Measurements from ENCODE around the gene TSEN54.
"Not testable (repeated sequence)": the region's sequence is repeated elsewhere in the genome, so short reads cannot be mapped to it uniquely, and the experiment has no call there.

Gene TSEN54

DNA sequence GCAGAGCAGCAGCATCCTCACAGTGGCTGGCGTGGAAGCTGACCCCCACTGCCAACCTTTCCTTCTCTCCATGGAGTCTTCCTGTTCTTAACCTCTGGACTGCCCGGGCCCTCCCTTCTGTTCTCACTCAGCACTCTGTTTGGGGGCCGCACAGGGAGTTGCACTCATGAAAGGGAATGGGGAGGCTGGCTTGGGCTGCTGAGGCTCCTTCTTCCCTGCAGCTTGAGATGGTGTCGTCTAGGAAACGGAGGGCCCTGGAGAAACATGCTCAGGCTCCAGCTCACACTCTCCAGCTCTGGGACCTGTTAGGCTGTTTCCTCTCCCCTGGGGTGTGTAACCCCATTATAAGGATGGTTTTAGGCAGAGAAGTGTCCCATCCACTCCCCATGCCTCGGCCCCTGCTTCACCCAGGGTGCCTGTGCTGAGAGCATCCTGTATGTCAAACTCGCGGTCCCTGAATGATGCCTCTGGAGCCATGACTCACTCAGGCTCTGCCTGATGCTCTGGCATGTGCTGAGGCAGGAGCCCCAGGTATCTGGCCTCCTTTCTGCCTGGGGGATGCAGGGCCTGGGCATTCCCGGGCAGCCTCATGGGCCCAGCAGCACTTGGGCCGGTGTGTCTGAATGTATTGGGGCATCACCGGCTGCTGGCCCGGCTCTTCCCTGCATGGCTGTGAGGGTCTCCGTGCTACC is 41.0 kb upstream of the TSEN54 start:
- Histone ChIP-seq H3K9me3 (ENCODE audit: control extremely low read depth in 1 of 5, control insufficient read depth in 4 of 5, insufficient read depth in 2 of 5, low read depth in 1 of 5, low read length in 4 of 5) (no peaks in the 10 kb centered on the region), H3K27ac (ENCODE audit: insufficient read depth in 1 of 2, low read depth in 1 of 2, low read length in 2 of 2, poor library complexity in 1 of 2, severe bottlenecking in 2 of 2) (no peak overlapping the region), H3K27me3 (replicated peaks in 2 of 5; ENCODE audit: control insufficient read depth in 4 of 5, insufficient read depth in 5 of 5, low read length in 4 of 5) (no peaks in the 10 kb centered on the region), H3K4me3 (ENCODE audit: control insufficient read depth in 1 of 7, extremely low read depth in 1 of 7, insufficient read depth in 4 of 7, low read depth in 2 of 7, low read length in 6 of 7) (no peak overlapping the region), H3K36me3 (ENCODE audit: control insufficient read depth in 4 of 4, insufficient read depth in 4 of 4, low read length in 3 of 4) (peaks cover 5 to 47% (median 36%) of the 10 kb centered on the region in 4 experiments), H3K4me1 (ENCODE audit: control extremely low read depth in 1 of 4, control insufficient read depth in 4 of 4, insufficient read depth in 4 of 4, low read length in 3 of 4) (no peaks in the 10 kb centered on the region)
- ChIA-PET POLR2A (no interaction called here), CTCF (interaction anchor here (1.0 to 2.7 kb wide), 2 partner anchors 11 to 38 kb away, joined by 3 to 9 read pairs; no protein-coding TSS in a partner anchor)
- DNase-seq: no peak
- WGBS (ENCODE audit: insufficient coverage): 95% methylated on average over 8 of the region's 13 CpGs

DNA sequence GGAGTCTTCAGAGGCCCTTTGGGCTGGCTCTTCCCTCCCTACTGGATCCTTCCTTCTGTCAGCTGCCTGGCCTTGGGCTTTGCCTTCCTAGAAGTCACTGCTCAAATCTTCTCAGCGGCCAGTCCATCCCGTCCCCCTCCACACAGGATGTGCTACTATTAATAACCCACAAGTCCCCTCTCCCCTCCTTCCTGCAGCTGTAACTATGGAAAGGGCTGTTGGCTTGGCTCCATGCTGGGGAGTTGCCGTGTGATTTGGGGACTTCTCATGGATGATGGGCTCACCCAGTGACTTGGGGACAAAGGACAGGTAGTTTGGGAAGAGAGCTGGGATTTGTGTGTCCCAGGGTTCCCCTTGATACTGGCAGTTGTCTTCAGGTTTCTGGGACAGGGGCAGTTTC is 40.5 kb upstream of the TSEN54 start:
- H3K9me3 ChIP-seq (ENCODE audit: control extremely low read depth in 1 of 5, control insufficient read depth in 4 of 5, insufficient read depth in 2 of 5, low read depth in 1 of 5, low read length in 4 of 5): no peaks in the 10 kb centered on the region
- H3K4me1 ChIP-seq (ENCODE audit: control extremely low read depth in 1 of 4, control insufficient read depth in 4 of 4, insufficient read depth in 4 of 4, low read length in 3 of 4): no peaks in the 10 kb centered on the region
- peaks cover 5 to 47% (median 36%) of the 10 kb centered on the region in 4 experiments for H3K36me3 ChIP-seq (ENCODE audit: control insufficient read depth in 4 of 4, insufficient read depth in 4 of 4, low read length in 3 of 4)
- 100% methylated on average over 1 of the region's 3 CpGs for WGBS (ENCODE audit: insufficient coverage)
- H3K27ac ChIP-seq (ENCODE audit: insufficient read depth in 1 of 2, low read depth in 1 of 2, low read length in 2 of 2, poor library complexity in 1 of 2, severe bottlenecking in 2 of 2): no peak overlapping the region
- no peak overlapping the region for H3K4me3 ChIP-seq (ENCODE audit: control insufficient read depth in 1 of 7, extremely low read depth in 1 of 7, insufficient read depth in 4 of 7, low read depth in 2 of 7, low read length in 6 of 7)
- ChIA-PET POLR2A (no interaction called here), CTCF (interaction anchor here (1.0 to 2.7 kb wide), 3 partner anchors 11 to 38 kb away, joined by 3 to 9 read pairs (median 5); no protein-coding TSS in a partner anchor)
- DNase-seq: no peak
- no peaks in the 10 kb centered on the region for H3K27me3 ChIP-seq (replicated peaks in 2 of 5; ENCODE audit: control insufficient read depth in 4 of 5, insufficient read depth in 5 of 5, low read length in 4 of 5)

DNA sequence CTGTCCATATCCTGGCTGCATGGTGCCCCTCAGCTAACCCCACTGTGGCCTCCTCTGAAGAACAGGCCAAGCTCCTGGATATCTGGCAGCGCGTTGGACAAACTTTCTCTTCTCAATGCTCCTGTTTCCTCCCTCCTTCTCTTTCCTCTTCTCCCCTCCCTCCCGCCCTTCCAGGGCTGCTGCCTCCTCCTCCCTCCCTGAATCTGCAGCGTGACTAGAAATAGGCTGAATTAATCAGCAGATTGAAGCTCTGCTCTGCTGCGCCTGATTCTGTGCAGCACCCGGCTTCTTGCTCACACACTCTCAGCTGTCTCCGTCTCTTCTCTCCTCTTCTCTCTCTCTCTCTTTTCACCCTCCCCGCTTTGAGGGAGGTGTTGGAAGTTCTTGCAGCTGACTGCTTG is 40.1 kb upstream of the TSEN54 start:
- H3K4me1 ChIP-seq (ENCODE audit: control extremely low read depth in 1 of 4, control insufficient read depth in 4 of 4, insufficient read depth in 4 of 4, low read length in 3 of 4): no peaks in the 10 kb centered on the region
- CTCF ChIA-PET: interaction anchor here (1.0 to 1.6 kb wide), 3 partner anchors 10 to 37 kb away, joined by 3 to 5 read pairs (median 4); no protein-coding TSS in a partner anchor
- no peak for DNase-seq
- POLR2A ChIA-PET: no interaction called here
- H3K4me3 ChIP-seq (ENCODE audit: control insufficient read depth in 1 of 7, extremely low read depth in 1 of 7, insufficient read depth in 4 of 7, low read depth in 2 of 7, low read length in 6 of 7): no peak overlapping the region
- no peaks in the 10 kb centered on the region for H3K27me3 ChIP-seq (replicated peaks in 2 of 5; ENCODE audit: control insufficient read depth in 4 of 5, insufficient read depth in 5 of 5, low read length in 4 of 5)
- no peak overlapping the region for H3K27ac ChIP-seq (ENCODE audit: insufficient read depth in 1 of 2, low read depth in 1 of 2, low read length in 2 of 2, poor library complexity in 1 of 2, severe bottlenecking in 2 of 2)
- WGBS (ENCODE audit: insufficient coverage): 96% methylated on average over 5 of the region's 8 CpGs
- H3K9me3 ChIP-seq (ENCODE audit: control extremely low read depth in 1 of 5, control insufficient read depth in 4 of 5, insufficient read depth in 2 of 5, low read depth in 1 of 5, low read length in 4 of 5): no peaks in the 10 kb centered on the region
- peaks cover 5 to 47% (median 36%) of the 10 kb centered on the region in 4 experiments for H3K36me3 ChIP-seq (ENCODE audit: control insufficient read depth in 4 of 4, insufficient read depth in 4 of 4, low read length in 3 of 4)

DNA sequence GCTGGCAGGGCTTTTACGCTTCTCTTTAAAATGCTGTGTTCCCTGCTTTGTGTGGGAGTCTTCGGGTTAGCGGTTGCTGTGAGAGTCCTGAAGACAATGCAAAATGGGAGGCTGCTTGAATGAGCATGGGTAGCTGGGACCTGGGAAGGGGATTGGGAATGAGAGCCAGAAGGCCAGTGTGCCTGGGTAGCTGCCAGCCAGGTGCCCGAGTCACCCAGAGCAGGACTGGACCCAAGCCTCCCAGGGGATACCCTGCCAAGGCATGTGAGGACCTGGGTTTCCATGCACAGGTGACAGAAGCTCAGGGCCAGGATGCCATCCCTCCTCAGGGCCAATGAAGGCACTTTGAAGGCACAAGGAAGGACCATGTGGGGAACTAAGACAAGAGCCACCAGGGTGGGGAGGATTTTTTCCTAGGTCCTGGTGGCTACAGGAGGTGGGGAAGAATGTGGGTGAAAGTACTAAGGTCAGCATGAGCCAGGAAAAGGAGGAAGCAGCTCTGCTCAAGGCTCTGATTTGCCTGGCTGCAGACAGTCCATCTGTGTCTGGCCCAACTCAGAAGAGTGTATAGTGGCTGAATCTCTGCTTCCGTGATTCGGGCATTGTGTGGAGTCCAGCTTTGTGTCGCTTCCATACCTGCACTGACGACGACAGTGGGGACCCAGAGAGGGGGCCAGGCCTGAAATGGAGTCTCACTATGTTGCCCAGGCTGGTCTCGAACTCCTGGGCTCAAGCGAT is 39.4 kb upstream of the TSEN54 start:
- no peak for DNase-seq
- ChIA-PET POLR2A (no interaction called here), CTCF (interaction anchor here (1.1 to 1.6 kb wide), 2 partner anchors 10 to 11 kb away, joined by 4 to 5 read pairs; no protein-coding TSS in a partner anchor)
- 89% methylated on average over 9 of the region's 11 CpGs for WGBS (ENCODE audit: insufficient coverage)
- Histone ChIP-seq H3K36me3 (ENCODE audit: control insufficient read depth in 4 of 4, insufficient read depth in 4 of 4, low read length in 3 of 4) (peaks cover 5 to 43% (median 34%) of the 10 kb centered on the region in 4 experiments), H3K9me3 (ENCODE audit: control extremely low read depth in 1 of 5, control insufficient read depth in 4 of 5, insufficient read depth in 2 of 5, low read depth in 1 of 5, low read length in 4 of 5) (no peaks in the 10 kb centered on the region), H3K4me3 (ENCODE audit: control insufficient read depth in 1 of 7, extremely low read depth in 1 of 7, insufficient read depth in 4 of 7, low read depth in 2 of 7, low read length in 6 of 7) (no peak overlapping the region), H3K27me3 (replicated peaks in 2 of 5; ENCODE audit: control insufficient read depth in 4 of 5, insufficient read depth in 5 of 5, low read length in 4 of 5) (no peaks in the 10 kb centered on the region), H3K4me1 (ENCODE audit: control extremely low read depth in 1 of 4, control insufficient read depth in 4 of 4, insufficient read depth in 4 of 4, low read length in 3 of 4) (no peaks in the 10 kb centered on the region), H3K27ac (ENCODE audit: insufficient read depth in 1 of 2, low read depth in 1 of 2, low read length in 2 of 2, poor library complexity in 1 of 2, severe bottlenecking in 2 of 2) (no peak overlapping the region)

DNA sequence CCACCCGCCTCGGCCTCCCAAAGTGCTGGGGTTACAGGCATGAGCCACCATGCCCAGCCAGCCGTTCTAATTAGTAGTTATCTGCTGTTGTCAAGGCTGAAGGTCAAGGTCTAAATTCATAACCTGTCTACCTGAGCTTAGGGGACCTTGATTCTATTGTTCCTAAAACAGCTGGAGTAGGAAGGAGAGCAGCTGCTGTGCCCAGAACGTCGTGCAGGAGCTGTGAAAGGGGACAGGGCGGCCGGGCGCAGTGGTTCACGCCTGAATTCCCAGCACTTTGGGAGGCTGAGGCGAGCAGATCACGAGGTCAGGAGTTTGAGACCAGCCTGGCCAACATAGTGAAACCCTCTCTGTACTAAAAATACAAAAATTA is 38.9 kb upstream of the TSEN54 start:
- CTCF ChIA-PET: interaction anchor here (1.1 to 1.7 kb wide), 3 partner anchors 9 to 20 kb away, joined by 4 to 5 read pairs (median 4); no protein-coding TSS in a partner anchor
- WGBS (ENCODE audit: insufficient coverage): 97% methylated on average over 11 of the region's 11 CpGs

DNA sequence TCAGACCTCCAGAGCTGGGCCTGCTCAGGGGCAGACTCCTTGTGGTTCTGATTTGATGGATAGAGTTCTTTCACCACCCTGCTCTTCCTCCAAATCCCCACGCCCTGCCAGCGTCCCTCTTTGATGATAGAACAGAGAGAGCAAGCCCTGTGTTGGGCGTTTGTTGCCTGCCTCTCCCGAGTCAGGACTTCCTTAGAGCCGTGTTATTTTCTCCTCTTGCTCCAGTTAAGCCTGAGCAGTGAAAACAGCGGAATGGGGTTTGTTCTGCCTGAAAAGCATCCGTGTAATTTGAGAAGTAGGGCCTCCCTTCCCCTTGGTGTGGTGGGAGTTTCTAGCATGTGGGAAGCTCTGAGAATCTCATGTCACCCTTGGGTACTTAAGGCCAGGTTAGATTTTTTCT is 37.8 kb upstream of the TSEN54 start:
- Histone ChIP-seq H3K4me1 (ENCODE audit: control extremely low read depth in 1 of 4, control insufficient read depth in 4 of 4, insufficient read depth in 4 of 4, low read length in 3 of 4) (no peaks in the 10 kb centered on the region), H3K4me3 (ENCODE audit: control insufficient read depth in 1 of 7, extremely low read depth in 1 of 7, insufficient read depth in 4 of 7, low read depth in 2 of 7, low read length in 6 of 7) (no peak overlapping the region), H3K27ac (ENCODE audit: insufficient read depth in 1 of 2, low read depth in 1 of 2, low read length in 2 of 2, poor library complexity in 1 of 2, severe bottlenecking in 2 of 2) (no peak overlapping the region), H3K36me3 (ENCODE audit: control insufficient read depth in 4 of 4, insufficient read depth in 4 of 4, low read length in 3 of 4) (peaks cover 7 to 27% (median 21%) of the 10 kb centered on the region in 4 experiments), H3K9me3 (ENCODE audit: control extremely low read depth in 1 of 5, control insufficient read depth in 4 of 5, insufficient read depth in 2 of 5, low read depth in 1 of 5, low read length in 4 of 5) (no peaks in the 10 kb centered on the region), H3K27me3 (replicated peaks in 2 of 5; ENCODE audit: control insufficient read depth in 4 of 5, insufficient read depth in 5 of 5, low read length in 4 of 5) (no peaks in the 10 kb centered on the region)
- ChIA-PET CTCF (interaction anchor here (1.3 to 1.7 kb wide), 3 partner anchors 9 to 51 kb away, joined by 4 to 5 read pairs (median 4); no protein-coding TSS in a partner anchor), POLR2A (no interaction called here)
- 91% methylated on average over 6 of the region's 7 CpGs for WGBS (ENCODE audit: insufficient coverage)
- DNase-seq: no peak

More for the DNA sequence above, 38.9 kb upstream of the TSEN54 start:
- DNase-seq; H3K27me3 ChIP-seq (replicated peaks in 2 of 5; ENCODE audit: control insufficient read depth in 4 of 5, insufficient read depth in 5 of 5, low read length in 4 of 5); H3K4me3 ChIP-seq (ENCODE audit: control insufficient read depth in 1 of 7, extremely low read depth in 1 of 7, insufficient read depth in 4 of 7, low read depth in 2 of 7, low read length in 6 of 7); H3K4me1 ChIP-seq (ENCODE audit: control extremely low read depth in 1 of 4, control insufficient read depth in 4 of 4, insufficient read depth in 4 of 4, low read length in 3 of 4); POLR2A ChIA-PET; H3K27ac ChIP-seq (ENCODE audit: insufficient read depth in 1 of 2, low read depth in 1 of 2, low read length in 2 of 2, poor library complexity in 1 of 2, severe bottlenecking in 2 of 2); H3K9me3 ChIP-seq (ENCODE audit: control extremely low read depth in 1 of 5, control insufficient read depth in 4 of 5, insufficient read depth in 2 of 5, low read depth in 1 of 5, low read length in 4 of 5): not testable (repeated sequence)
- H3K36me3 ChIP-seq (ENCODE audit: control insufficient read depth in 4 of 4, insufficient read depth in 4 of 4, low read length in 3 of 4): peaks cover 5 to 37% (median 30%) of the 10 kb centered on the region in 4 experiments

DNA sequence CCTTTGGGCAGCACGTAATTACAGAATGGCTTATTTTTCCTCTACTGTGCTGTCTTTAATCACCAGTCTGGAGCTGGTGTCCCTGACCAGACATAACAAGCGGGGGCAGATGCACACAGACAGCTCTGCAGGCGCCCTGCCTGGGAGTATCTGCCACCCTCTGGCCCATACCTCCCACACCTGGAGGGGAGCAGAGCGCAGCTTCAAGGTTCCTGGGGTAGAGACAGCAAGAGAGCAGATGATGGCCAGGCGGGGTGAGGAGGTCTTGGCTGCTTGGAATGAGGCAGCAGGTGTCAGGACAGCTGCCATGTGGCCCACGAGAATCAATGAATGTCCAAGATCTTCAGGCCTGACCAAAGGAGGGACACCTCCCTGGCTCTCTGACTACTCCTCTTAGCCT is 36.0 kb upstream of the TSEN54 start:
- DNase-seq: no peak
- H3K36me3 ChIP-seq (ENCODE audit: control insufficient read depth in 4 of 4, insufficient read depth in 4 of 4, low read length in 3 of 4): peaks cover 2 to 25% (median 12%) of the 10 kb centered on the region in 4 experiments
- H3K27ac ChIP-seq (ENCODE audit: insufficient read depth in 1 of 2, low read depth in 1 of 2, low read length in 2 of 2, poor library complexity in 1 of 2, severe bottlenecking in 2 of 2): no peak overlapping the region
- H3K27me3 ChIP-seq (replicated peaks in 2 of 5; ENCODE audit: control insufficient read depth in 4 of 5, insufficient read depth in 5 of 5, low read length in 4 of 5): no peaks in the 10 kb centered on the region
- no peak overlapping the region for H3K4me3 ChIP-seq (ENCODE audit: control insufficient read depth in 1 of 7, extremely low read depth in 1 of 7, insufficient read depth in 4 of 7, low read depth in 2 of 7, low read length in 6 of 7)
- 95% methylated on average over 5 of the region's 6 CpGs for WGBS (ENCODE audit: insufficient coverage)
- POLR2A ChIA-PET: interaction anchor here (0.7 to 1.5 kb wide), 4 partner anchors 16 to 292 kb away, joined by 3 to 4 read pairs (median 4); no protein-coding TSS in a partner anchor
- CTCF ChIA-PET: interaction anchor here (0.8 to 1.8 kb wide), 4 partner anchors 9 to 91 kb away, joined by 3 to 5 read pairs (median 4); no protein-coding TSS in a partner anchor
- H3K4me1 ChIP-seq (ENCODE audit: control extremely low read depth in 1 of 4, control insufficient read depth in 4 of 4, insufficient read depth in 4 of 4, low read length in 3 of 4): no peaks in the 10 kb centered on the region
- no peaks in the 10 kb centered on the region for H3K9me3 ChIP-seq (ENCODE audit: control extremely low read depth in 1 of 5, control insufficient read depth in 4 of 5, insufficient read depth in 2 of 5, low read depth in 1 of 5, low read length in 4 of 5)
